ENCODE measurements around the gene C5AR2. TPM values are rescaled to one million over a fixed set of nuclear protein-coding genes. Genes with fewer than 3 reads are reported as not detected.

C5AR2 gene
- total and polyA plus RNA-seq, 2 experiments from 2014 or later, result 0.28 TPM; not detected in 1

DNA sequence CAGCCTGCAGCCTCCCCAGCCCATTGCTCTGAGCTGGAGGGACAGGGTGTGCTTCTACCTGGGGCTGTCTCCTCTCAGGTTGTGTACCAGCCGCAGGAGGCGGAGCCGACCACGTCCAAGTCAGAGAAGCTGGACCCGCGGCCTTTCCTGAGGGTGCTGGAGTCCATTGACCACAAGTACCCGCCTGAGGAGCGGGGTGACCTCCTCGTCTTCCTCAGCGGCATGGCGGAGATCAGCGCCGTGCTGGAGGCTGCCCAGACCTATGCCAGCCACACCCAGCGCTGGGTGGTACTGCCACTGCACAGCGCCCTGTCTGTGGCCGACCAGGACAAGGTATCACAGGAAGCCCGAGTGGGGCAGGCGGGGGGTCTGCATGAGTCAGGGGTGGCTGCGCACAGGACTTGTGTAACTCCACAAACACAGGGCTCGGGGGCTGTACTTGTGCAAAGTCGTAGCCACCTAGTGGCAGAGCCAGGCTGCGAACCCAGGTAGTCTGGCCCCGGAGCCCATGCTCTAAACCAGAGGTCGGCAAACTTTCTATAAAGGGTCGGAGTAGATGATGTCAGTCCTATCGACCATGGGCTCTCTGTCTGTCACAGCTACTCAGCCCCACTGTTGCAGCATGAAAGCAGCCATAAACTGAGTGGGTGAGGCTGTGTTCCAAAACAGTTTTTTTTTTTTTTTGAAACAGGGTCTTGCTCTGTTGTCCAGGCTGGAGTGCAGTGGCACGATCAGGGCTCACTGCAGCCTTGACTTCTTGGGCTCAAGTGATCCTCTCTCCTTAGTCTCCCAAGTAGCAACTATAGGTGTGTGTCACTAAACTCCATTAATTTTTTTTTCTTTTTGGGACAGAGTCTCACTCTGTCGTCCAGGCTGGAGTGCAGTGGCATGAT lies 26.1 kb downstream of the C5AR2 start (continued):
- TF ChIP-seq, protein P1, sequence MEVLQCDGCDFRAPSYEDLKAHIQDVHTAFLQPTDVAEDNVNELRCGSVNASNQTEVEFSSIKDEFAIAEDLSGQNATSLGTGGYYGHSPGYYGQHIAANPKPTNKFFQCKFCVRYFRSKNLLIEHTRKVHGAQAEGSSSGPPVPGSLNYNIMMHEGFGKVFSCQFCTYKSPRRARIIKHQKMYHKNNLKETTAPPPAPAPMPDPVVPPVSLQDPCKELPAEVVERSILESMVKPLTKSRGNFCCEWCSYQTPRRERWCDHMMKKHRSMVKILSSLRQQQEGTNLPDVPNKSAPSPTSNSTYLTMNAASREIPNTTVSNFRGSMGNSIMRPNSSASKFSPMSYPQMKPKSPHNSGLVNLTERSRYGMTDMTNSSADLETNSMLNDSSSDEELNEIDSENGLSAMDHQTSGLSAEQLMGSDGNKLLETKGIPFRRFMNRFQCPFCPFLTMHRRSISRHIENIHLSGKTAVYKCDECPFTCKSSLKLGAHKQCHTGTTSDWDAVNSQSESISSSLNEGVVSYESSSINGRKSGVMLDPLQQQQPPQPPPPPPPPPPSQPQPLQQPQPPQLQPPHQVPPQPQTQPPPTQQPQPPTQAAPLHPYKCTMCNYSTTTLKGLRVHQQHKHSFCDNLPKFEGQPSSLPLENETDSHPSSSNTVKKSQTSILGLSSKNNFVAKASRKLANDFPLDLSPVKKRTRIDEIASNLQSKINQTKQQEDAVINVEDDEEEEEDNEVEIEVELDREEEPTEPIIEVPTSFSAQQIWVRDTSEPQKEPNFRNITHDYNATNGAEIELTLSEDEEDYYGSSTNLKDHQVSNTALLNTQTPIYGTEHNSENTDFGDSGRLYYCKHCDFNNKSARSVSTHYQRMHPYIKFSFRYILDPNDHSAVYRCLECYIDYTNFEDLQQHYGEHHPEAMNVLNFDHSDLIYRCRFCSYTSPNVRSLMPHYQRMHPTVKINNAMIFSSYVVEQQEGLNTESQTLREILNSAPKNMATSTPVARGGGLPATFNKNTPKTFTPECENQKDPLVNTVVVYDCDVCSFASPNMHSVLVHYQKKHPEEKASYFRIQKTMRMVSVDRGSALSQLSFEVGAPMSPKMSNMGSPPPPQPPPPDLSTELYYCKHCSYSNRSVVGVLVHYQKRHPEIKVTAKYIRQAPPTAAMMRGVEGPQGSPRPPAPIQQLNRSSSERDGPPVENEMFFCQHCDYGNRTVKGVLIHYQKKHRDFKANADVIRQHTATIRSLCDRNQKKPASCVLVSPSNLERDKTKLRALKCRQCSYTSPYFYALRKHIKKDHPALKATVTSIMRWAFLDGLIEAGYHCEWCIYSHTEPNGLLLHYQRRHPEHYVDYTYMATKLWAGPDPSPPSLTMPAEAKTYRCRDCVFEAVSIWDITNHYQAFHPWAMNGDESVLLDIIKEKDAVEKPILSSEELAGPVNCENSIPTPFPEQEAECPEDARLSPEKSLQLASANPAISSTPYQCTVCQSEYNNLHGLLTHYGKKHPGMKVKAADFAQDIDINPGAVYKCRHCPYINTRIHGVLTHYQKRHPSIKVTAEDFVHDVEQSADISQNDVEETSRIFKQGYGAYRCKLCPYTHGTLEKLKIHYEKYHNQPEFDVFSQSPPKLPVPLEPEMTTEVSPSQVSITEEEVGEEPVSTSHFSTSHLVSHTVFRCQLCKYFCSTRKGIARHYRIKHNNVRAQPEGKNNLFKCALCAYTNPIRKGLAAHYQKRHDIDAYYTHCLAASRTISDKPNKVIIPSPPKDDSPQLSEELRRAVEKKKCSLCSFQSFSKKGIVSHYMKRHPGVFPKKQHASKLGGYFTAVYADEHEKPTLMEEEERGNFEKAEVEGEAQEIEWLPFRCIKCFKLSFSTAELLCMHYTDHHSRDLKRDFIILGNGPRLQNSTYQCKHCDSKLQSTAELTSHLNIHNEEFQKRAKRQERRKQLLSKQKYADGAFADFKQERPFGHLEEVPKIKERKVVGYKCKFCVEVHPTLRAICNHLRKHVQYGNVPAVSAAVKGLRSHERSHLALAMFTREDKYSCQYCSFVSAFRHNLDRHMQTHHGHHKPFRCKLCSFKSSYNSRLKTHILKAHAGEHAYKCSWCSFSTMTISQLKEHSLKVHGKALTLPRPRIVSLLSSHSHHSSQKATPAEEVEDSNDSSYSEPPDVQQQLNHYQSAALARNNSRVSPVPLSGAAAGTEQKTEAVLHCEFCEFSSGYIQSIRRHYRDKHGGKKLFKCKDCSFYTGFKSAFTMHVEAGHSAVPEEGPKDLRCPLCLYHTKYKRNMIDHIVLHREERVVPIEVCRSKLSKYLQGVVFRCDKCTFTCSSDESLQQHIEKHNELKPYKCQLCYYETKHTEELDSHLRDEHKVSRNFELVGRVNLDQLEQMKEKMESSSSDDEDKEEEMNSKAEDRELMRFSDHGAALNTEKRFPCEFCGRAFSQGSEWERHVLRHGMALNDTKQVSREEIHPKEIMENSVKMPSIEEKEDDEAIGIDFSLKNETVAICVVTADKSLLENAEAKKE (CRISPR knock-in tag; IDR thresholded peaks at IDR 0.05), result no peak

GRCh38 chr19:47358936-47359335 lies 27.0 kb downstream of the C5AR2 start:
- Mint-ChIP-seq H3K4me3 (no peak overlapping the region), H3K27ac (no peak overlapping the region), H3K36me3 (ENCODE audit: low read depth) (peaks cover 98% of the 10 kb centered on the region), H3K9me3 (no peaks in the 10 kb centered on the region), H3K27me3 (ENCODE audit: insufficient read depth, low read depth, poor library complexity) (peaks cover 2% of the 10 kb centered on the region), H3K4me1 (no peaks in the 10 kb centered on the region)
- Histone ChIP-seq H3K27ac (ENCODE audit: low read depth) (no peak overlapping the region), H3K4me1 (ENCODE audit: insufficient read depth) (no peaks in the 10 kb centered on the region), H4K20me1 (replicated peaks; ENCODE audit: insufficient read depth) (peaks cover 33% of the 10 kb centered on the region), H3K9me2 (ENCODE audit: insufficient read depth) (no peaks in the 10 kb centered on the region), H3K36me3 (ENCODE audit: insufficient read depth) (peaks cover 69% of the 10 kb centered on the region), H3K79me2 (replicated peaks; ENCODE audit: insufficient read depth) (peaks cover 14% of the 10 kb centered on the region), H3K27me3 (ENCODE audit: insufficient read depth) (no peaks in the 10 kb centered on the region), H3K4me3 (no peak overlapping the region), H3F3A (replicated peaks; ENCODE audit: low read depth) (peaks cover 11% of the 10 kb centered on the region; the same call in 1 of the 2 replicates), H2AFZ (no peak overlapping the region), H3K4me2 (no peak overlapping the region)
- ATAC-seq (no peak), DNase-seq (ENCODE audit: low spot score) (no peak)
- TF ChIP-seq REST (IDR thresholded peaks at IDR 0.05; ENCODE audit: unreplicated experiment), result no peak
- TF ChIP-seq ZNF114 (CRISPR knock-in tag; IDR thresholded peaks at IDR 0.05), result no peak
- no peak for TF ChIP-seq EZH2 (IDR thresholded peaks at IDR 0.05; ENCODE audit: low read depth, unreplicated experiment)
- no peak for TF ChIP-seq CTCF (conservative IDR thresholded peaks at IDR 0.05; ENCODE audit: low read depth in 2 of 2)
- no peak for TF ChIP-seq ETS1 (IDR thresholded peaks at IDR 0.05)
- TF ChIP-seq NANOG (IDR thresholded peaks at IDR 0.05; ENCODE audit: borderline replicate concordance), result no peak
- TF ChIP-seq ZNF331 (CRISPR knock-in tag; IDR thresholded peaks at IDR 0.05; ENCODE audit: low read depth), result no peak
- TF ChIP-seq CREB1 (CRISPR knock-in tag; IDR thresholded peaks at IDR 0.05; ENCODE audit: low read depth), result no peak
- no peak for TF ChIP-seq STAT1 (IDR thresholded peaks at IDR 0.05; ENCODE audit: unreplicated experiment)

Data from GM23338 (cell line).